Retinal pigment epithelial cell (primary cell): ENCODE results near the gene DHRS4L2.
"Not testable (repeated sequence)": the region's sequence is repeated elsewhere in the genome, so short reads cannot be mapped to it uniquely, and the experiment has no call there.

ENCODE experiments used
- DNase-seq: peaks from one replicate; pipeline ENCODE4 v3.0.0-alpha.2; 2010; ENCODE audit warnings: low read depth
- H3K4me3 ChIP-seq: 2 replicates; pipeline ENCODE4 v1.5.1; 2011; ENCODE audit warnings: mild to moderate bottlenecking, low read length, control low read depth, moderate library complexity
- CTCF ChIP-seq: conservative IDR thresholded peaks from 2 replicates; pipeline ENCODE4 v1.5.1; 2011; ENCODE audit warnings: low read depth, low read length, control low read depth, inconsistent platforms

DHRS4L2 gene

GRCh38 chr14:23951590-23952201 is 37.0 kb upstream of the DHRS4L2 start:
- peak; percentile 19 for TF ChIP-seq CTCF
- no peak overlapping the region for H3K4me3 ChIP-seq
- no peak for DNase-seq

- not testable (repeated sequence) for DNase-seq
- H3K4me3 ChIP-seq: peak overlapping the region; percentile 88
Measured at GRCh38 chr14:23953116-23953463, 35.6 kb upstream of the DHRS4L2 start.

GRCh38 chr14:23953464-23954278 is 35.1 kb upstream of the DHRS4L2 start, which contains the start of gene DHRS4:
DHRS4 (plus strand) TSS chr14:23953770; CDS start chr14:23953789, 19 bp downstream.
- DNase-seq: peak; percentile 39
- peak; percentile 92 for TF ChIP-seq CTCF
- peak within 1 kb of the TSS; percentile 88 for H3K4me3 ChIP-seq

- H3K4me3 ChIP-seq: peak overlapping the region; percentile 88
- DNase-seq: not testable (repeated sequence)
Measured at GRCh38 chr14:23954279-23954614, 34.5 kb upstream of the DHRS4L2 start.

- not testable (repeated sequence) for DNase-seq, H3K4me3 ChIP-seq
Measured at GRCh38 chr14:23954965-23955364, 33.8 kb upstream of the DHRS4L2 start.

GRCh38 chr14:23955811-23956210 is 32.9 kb upstream of the DHRS4L2 start:
- DNase-seq: not testable (repeated sequence)

GRCh38 chr14:23957913-23958569 is 30.7 kb upstream of the DHRS4L2 start:
- not testable (repeated sequence) for DNase-seq, H3K4me3 ChIP-seq

More at GRCh38 chr14:23955811-23956210, 32.9 kb upstream of the DHRS4L2 start:
- not testable (repeated sequence) for H3K4me3 ChIP-seq

- not testable (repeated sequence) for H3K4me3 ChIP-seq, DNase-seq
Measured at GRCh38 chr14:23960899-23961298, 27.8 kb upstream of the DHRS4L2 start.

GRCh38 chr14:23961704-23962103 is 27.0 kb upstream of the DHRS4L2 start:
- not testable (repeated sequence) for DNase-seq, H3K4me3 ChIP-seq

- DNase-seq, H3K4me3 ChIP-seq: not testable (repeated sequence)
Measured at GRCh38 chr14:23969130-23969480, 19.6 kb upstream of the DHRS4L2 start.

- peak overlapping the region; percentile 41 for H3K4me3 ChIP-seq
- not testable (repeated sequence) for DNase-seq
Measured at GRCh38 chr14:23969481-23970282, 19.0 kb upstream of the DHRS4L2 start.

- not testable (repeated sequence) for H3K4me3 ChIP-seq, DNase-seq
Measured at GRCh38 chr14:23970283-23970659, 18.5 kb upstream of the DHRS4L2 start.

GRCh38 chr14:23973178-23973577 is 15.6 kb upstream of the DHRS4L2 start:
- DNase-seq, H3K4me3 ChIP-seq: not testable (repeated sequence)

- DNase-seq, H3K4me3 ChIP-seq: not testable (repeated sequence)
Measured at GRCh38 chr14:23974041-23974440, 14.7 kb upstream of the DHRS4L2 start.
